ENCODE results near the gene ZBTB8A. TPM values are rescaled to one million over a fixed set of nuclear protein-coding genes. Genes with fewer than 3 reads are reported as not detected.

Gene ZBTB8A
- total and polyA plus RNA-seq, 2 of the 13 experiments (the other 11 are each of a cell fraction or from before 2014, with no cell fraction given), result 1.3 to 3.7 TPM

GRCh38 chr1:32500387-32501209 lies 38.6 kb upstream of the ZBTB8A start (continued):
- TF ChIP-seq ZNF451 (CRISPR knock-in tag; IDR thresholded peaks at IDR 0.05), result no peak
- no peak for TF ChIP-seq ZBED4 (CRISPR knock-in tag; IDR thresholded peaks at IDR 0.05; ENCODE audit: borderline replicate concordance)
- no peak for TF ChIP-seq ZNF879 (CRISPR knock-in tag; IDR thresholded peaks at IDR 0.05)
- no peak for TF ChIP-seq MLX (CRISPR knock-in tag; IDR thresholded peaks at IDR 0.05)
- no peak for TF ChIP-seq FOXO4 (CRISPR knock-in tag; conservative IDR thresholded peaks at IDR 0.05)
- no peak for TF ChIP-seq HDAC6 (IDR thresholded peaks at IDR 0.05; ENCODE audit: low read depth, low read length)
- no peak for TF ChIP-seq ZNF768 (CRISPR knock-in tag; IDR thresholded peaks at IDR 0.05)
- TF ChIP-seq KLF13 (CRISPR knock-in tag; IDR thresholded peaks at IDR 0.05), result no peak
- no peak for TF ChIP-seq AKNA (CRISPR knock-in tag; IDR thresholded peaks at IDR 0.05; ENCODE audit: borderline replicate concordance)
- TF ChIP-seq ATF7 (IDR thresholded peaks at IDR 0.05), result no peak
- TF ChIP-seq ATF7 (CRISPR knock-in tag; IDR thresholded peaks at IDR 0.05), result no peak
- TF ChIP-seq CHD4 (IDR thresholded peaks at IDR 0.05; ENCODE audit: borderline replicate concordance, low read length), result no peak
- TF ChIP-seq SOX5 (CRISPR knock-in tag; IDR thresholded peaks at IDR 0.05; ENCODE audit: borderline replicate concordance), result no peak
- TF ChIP-seq ZNF431 (CRISPR knock-in tag; IDR thresholded peaks at IDR 0.05; ENCODE audit: borderline replicate concordance, low read depth), result 0 out of 2 replicates have a peak, but pooled peaks have one; percentile 5
- no peak for TF ChIP-seq AKAP8 (CRISPR knock-in tag; IDR thresholded peaks at IDR 0.05)
- TF ChIP-seq NR2C2 (CRISPR knock-in tag; IDR thresholded peaks at IDR 0.05; ENCODE audit: borderline replicate concordance), result no peak
- no peak for TF ChIP-seq XBP1 (CRISPR knock-in tag; IDR thresholded peaks at IDR 0.05)
- no peak for TF ChIP-seq HNF4A (CRISPR knock-in tag; IDR thresholded peaks at IDR 0.05)
- TF ChIP-seq AGO2 (optimal IDR thresholded peaks at IDR 0.05; ENCODE audit: low read depth, low read length), result no peak
- peak; percentile 59; the same call in 1 of the 2 replicates for TF ChIP-seq KLF12 (CRISPR knock-in tag; IDR thresholded peaks at IDR 0.05; ENCODE audit: borderline replicate concordance)

Measured in HepG2 (cell line).